ENCODE measurements around the gene LCN12.

The LCN12 gene

DNA sequence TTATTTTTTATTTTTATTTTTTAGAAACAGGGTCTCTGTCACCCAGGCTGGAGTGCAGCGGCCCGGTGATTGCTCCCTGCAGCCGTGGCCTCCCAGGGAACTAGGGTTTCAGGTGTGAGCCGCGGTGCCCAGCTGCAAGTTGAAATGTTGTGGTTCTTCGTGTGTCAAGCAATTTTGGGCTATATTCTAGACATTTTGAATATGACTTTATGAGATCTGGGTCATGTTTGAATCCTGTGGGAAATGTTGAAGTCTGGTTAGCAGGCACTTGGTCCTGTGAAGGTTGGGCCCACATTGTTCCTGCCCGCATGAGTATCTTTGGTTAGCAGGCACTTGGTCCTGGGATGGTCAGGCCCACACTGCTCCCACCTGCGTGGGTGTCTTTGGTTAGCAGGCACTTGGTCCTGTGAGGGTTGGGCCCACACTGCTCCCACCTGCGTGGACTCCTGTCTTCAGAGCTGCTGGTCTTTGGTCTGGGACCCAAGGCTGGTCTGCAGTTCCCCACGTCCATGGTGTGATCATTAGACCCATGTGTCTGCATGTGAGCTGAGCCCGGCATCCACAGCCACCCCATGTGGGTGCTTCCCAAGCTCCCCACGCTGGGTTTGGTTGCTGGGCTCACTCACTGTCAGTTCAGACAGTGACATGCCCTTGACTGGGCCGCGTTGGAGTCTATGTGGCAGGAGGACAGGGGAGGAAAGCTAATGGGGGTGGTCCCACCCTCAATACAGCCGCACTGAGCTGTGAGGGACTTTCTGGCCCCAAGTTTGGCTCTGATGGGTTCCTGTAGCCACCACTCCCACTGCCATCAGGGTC lies 14.7 kb upstream of the LCN12 start:
- Histone ChIP-seq H3K27ac (0 out of 2 replicates have a peak overlapping the region, but pooled peaks have one; percentile 16), H3K4me3 (ENCODE audit: low read depth, low read length) (no peak overlapping the region), H3K27me3 (ENCODE audit: insufficient read depth, low read depth, severe bottlenecking) (no peaks in the 10 kb centered on the region), H3K36me3 (peaks cover 47% of the 10 kb centered on the region), H3K9me3 (ENCODE audit: severe bottlenecking) (no peaks in the 10 kb centered on the region)
- TF ChIP-seq, protein P1, sequence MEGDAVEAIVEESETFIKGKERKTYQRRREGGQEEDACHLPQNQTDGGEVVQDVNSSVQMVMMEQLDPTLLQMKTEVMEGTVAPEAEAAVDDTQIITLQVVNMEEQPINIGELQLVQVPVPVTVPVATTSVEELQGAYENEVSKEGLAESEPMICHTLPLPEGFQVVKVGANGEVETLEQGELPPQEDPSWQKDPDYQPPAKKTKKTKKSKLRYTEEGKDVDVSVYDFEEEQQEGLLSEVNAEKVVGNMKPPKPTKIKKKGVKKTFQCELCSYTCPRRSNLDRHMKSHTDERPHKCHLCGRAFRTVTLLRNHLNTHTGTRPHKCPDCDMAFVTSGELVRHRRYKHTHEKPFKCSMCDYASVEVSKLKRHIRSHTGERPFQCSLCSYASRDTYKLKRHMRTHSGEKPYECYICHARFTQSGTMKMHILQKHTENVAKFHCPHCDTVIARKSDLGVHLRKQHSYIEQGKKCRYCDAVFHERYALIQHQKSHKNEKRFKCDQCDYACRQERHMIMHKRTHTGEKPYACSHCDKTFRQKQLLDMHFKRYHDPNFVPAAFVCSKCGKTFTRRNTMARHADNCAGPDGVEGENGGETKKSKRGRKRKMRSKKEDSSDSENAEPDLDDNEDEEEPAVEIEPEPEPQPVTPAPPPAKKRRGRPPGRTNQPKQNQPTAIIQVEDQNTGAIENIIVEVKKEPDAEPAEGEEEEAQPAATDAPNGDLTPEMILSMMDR (IDR thresholded peaks at IDR 0.05; ENCODE audit: low read depth, low read length) = no peak
- DNase-seq = no peak

DNA sequence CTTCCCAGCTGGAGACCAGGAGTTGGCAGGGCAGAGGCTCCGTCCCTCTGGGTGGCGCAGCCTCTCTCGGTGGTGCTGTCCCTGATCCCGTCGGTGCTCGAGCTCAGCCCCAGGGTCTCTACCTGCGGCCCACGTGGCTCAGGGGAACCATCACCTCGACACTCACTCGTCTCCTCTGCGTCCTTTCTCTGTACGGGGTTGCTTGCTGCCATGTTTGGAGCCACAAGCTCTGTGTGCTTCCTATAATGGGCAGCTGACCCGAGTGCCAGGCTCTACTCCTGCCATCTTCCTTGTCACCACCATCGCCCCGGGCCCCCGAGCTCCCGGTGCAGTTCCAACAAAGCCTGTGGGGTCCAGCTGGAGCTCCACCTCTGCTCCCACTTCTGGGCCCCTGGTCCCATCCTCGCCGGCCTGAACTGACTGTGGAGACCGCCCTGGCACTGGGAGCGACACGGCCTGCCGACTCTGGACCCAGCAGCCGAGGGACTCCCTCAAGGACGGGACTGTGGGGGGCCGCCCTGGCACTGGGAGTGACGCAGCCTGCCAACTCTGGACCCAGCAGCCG lies 12.6 kb upstream of the LCN12 start:
- H3K27me3 ChIP-seq (ENCODE audit: insufficient read depth, low read depth, severe bottlenecking) = no peaks in the 10 kb centered on the region
- no peak overlapping the region for H3K27ac ChIP-seq
- H3K36me3 ChIP-seq = peaks cover 37% of the 10 kb centered on the region
- H3K4me3 ChIP-seq (ENCODE audit: low read depth, low read length) = no peak overlapping the region
- no peak for DNase-seq
- no peaks in the 10 kb centered on the region for H3K9me3 ChIP-seq (ENCODE audit: severe bottlenecking)
- TF ChIP-seq, protein P1 (IDR thresholded peaks at IDR 0.05; ENCODE audit: low read depth, low read length) = no peak

DNA sequence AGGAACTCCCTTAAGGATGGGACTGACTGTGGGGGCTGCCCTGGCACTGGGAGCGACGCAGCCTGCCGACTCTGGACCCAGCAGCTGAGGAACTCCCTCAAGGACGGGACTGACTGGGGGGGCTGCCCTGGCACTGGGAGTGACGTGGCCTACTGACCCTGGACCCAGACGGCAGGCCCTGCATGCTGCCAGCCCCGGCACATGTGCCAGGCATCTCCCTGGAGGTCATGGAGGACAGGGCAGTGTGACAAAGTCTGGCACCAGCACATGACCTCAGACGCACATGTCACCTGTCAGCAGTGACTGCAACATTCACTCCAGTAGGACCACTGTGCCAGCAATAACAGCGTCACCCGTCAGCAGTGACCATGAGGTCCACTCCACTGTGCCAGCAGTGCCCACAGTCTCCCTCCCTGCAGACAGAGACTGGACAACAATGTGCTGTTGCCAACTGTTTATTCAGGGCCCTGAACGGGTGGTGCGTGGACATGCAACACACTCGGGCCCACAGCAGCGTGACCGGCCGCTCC lies 12.0 kb upstream of the LCN12 start:
- DNase-seq = no peak
- H3K9me3 ChIP-seq (ENCODE audit: severe bottlenecking) = no peaks in the 10 kb centered on the region
- H3K36me3 ChIP-seq = peaks cover 34% of the 10 kb centered on the region
- no peak overlapping the region for H3K4me3 ChIP-seq (ENCODE audit: low read depth, low read length)
- TF ChIP-seq, protein P1 (IDR thresholded peaks at IDR 0.05; ENCODE audit: low read depth, low read length) = no peak
- no peak overlapping the region for H3K27ac ChIP-seq
- H3K27me3 ChIP-seq (ENCODE audit: insufficient read depth, low read depth, severe bottlenecking) = no peaks in the 10 kb centered on the region

DNA sequence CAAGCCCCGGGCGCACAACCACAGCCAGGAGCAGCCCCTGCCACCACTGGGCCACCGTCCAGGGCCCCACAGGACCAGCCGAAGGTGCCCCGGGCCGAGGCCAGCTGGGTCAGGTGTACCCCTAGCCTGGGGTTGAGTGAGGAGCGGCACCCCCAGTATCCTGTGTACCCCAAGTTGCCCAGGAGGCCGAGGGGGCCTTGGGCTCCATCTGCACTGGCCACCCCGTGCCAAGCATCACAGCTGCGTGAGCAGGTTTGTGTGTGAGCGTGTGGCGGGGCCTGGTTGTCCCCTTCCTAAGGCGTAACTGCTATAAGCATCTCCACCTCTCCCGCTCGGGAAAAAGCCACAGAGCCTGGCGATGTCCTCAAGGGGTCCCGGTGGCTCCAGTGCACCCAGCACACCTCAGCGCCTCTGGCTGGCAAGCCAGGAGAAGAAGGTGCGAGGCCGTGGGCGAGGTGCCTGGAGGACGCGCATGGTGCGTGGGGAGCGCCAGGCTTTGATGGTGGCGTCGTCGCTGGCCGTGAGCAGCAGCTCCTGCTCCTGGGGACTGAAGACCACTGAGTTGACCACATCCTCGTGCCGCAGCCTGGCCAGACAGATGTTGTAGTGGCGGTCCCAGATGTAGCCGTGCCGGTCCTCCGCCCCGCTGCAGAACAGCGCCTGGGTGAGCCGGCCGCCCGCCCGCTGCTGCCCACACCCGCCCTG lies 11.4 kb upstream of the LCN12 start:
- Histone ChIP-seq H3K9me3 (ENCODE audit: severe bottlenecking) (no peaks in the 10 kb centered on the region), H3K27me3 (ENCODE audit: insufficient read depth, low read depth, severe bottlenecking) (no peaks in the 10 kb centered on the region), H3K36me3 (peaks cover 34% of the 10 kb centered on the region), H3K4me3 (ENCODE audit: low read depth, low read length) (no peak overlapping the region), H3K27ac (no peak overlapping the region)
- no peak for DNase-seq
- TF ChIP-seq, protein P1 (IDR thresholded peaks at IDR 0.05; ENCODE audit: low read depth, low read length) = no peak

DNA sequence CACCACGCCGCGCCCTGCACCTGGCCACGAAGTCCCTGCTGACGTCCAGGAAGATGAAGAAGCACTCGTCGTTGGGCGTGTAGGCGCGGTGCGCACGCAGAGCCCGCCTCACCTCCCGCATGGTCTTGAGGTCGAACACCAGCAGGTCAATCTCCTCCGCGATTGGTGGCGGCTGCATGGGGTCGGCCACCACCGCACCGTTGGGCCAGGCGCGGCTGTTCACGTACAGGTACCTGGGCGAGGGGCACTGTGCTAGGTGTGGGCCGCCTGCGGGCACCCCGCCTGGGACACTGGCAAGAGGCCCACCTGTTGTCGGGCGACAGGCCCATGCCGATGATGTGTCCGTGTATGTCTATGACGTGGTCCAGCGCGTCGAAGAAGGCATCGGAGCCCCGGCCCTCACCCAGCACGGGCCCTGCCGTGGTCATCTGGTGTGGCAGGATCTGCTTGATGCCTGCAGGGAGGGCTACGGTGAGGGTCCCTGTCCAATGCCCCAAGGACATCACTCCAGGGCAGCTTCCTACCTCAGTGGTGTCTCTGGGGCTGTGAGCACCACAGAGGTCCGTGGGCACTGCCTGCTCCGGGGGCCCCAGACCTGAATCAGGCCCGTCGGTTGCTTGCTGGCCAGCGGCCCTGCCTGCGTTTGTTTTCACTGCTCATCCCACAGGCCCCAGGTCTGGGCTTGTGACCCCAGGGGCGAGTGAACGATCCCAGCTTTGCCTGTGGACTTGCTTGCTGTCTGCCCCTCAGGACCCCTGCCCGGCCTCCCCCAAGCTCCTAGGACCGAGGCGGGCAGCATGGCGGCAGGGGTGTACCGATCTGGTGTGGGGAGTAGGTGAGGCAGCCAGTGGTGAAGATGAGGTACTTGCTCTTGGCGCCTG lies 10.6 kb upstream of the LCN12 start:
- no peaks in the 10 kb centered on the region for H3K27me3 ChIP-seq (ENCODE audit: insufficient read depth, low read depth, severe bottlenecking)
- no peak for DNase-seq
- H3K27ac ChIP-seq = no peak overlapping the region
- no peak overlapping the region for H3K4me3 ChIP-seq (ENCODE audit: low read depth, low read length)
- H3K9me3 ChIP-seq (ENCODE audit: severe bottlenecking) = no peaks in the 10 kb centered on the region
- TF ChIP-seq, protein P1 (IDR thresholded peaks at IDR 0.05; ENCODE audit: low read depth, low read length) = no peak
- peaks cover 34% of the 10 kb centered on the region for H3K36me3 ChIP-seq

Data from WERI-Rb-1 (cell line).